Activated CD8-positive, alpha-beta T cell treated with anti-CD3 and anti-CD28 coated beads, Interleukin-2, amount 10 ng/mL, durations not matched to agents 7 days and 5 days (primary cell): ENCODE measurements around the gene NEAT1. TPM values are rescaled to one million over a fixed set of nuclear protein-coding genes. Genes with fewer than 3 reads are reported as not detected.

ENCODE experiments used
- ATAC-seq: fragments of 150-1000 bp; cut with Tn5 transposase; one replicate; pipeline ENCODE4 v1.10.0; 2021; ENCODE audit warnings: moderate library complexity
- CTCF ChIA-PET: fragments of 350-600 bp; sonication (Branson Sonifier 250); formaldehyde crosslinking; loops from one replicate; lab custom pipeline; 2021; ENCODE audit warnings: antibody characterized with exemption; lab: Charles Lee
- POLR2A ChIA-PET: fragments of 350-600 bp; sonication (Branson Sonifier 250); formaldehyde crosslinking; loops from one replicate; lab custom pipeline; 2021; ENCODE audit warnings: antibody characterized with exemption; lab: Charles Lee
- DNase-seq: peaks from one replicate; pipeline ENCODE4 v3.0.0-alpha.2; 2020
- H3K27ac Mint-ChIP-seq: one replicate; pipeline ENCODE4 v1.8.0; 2021; ENCODE audit warnings: mild to moderate bottlenecking, mixed read lengths
- H3K27me3 Mint-ChIP-seq: one replicate; pipeline ENCODE4 v1.8.0; 2021; ENCODE audit warnings: low read depth, mixed read lengths
- H3K36me3 Mint-ChIP-seq: one replicate; pipeline ENCODE4 v1.8.0; 2021; ENCODE audit warnings: low read depth, mixed read lengths
- H3K4me1 Mint-ChIP-seq: one replicate; pipeline ENCODE4 v1.8.0; 2021; ENCODE audit warnings: low read depth, mixed read lengths
- H3K4me3 Mint-ChIP-seq: one replicate; pipeline ENCODE4 v1.8.0; 2021; ENCODE audit warnings: mild to moderate bottlenecking, mixed read lengths
- H3K9me3 Mint-ChIP-seq: one replicate; pipeline ENCODE4 v1.8.0; 2022; ENCODE audit warnings: mixed read lengths; ENCODE audit not compliant: insufficient read depth
- total RNA-seq, 2 experiments: library from RNA; stranded (reverse); gene quantifications; one replicate each; pipeline ENCODE4 v1.2.3, GENCODE V29; 2021

Gene NEAT1
- total RNA-seq, 2 experiments from 2014 or later, result 212 to 254 TPM

- POLR2A ChIA-PET, result interaction anchor here (0.6 to 19.3 kb wide), 14 partner anchors 9 to 144 kb away, joined by 3 to 794 read pairs (median 4); partner anchors contain the start of genes DPF2, MALAT1, NEAT1 and SCYL1
- no peaks in the 10 kb centered on the region for H3K9me3 Mint-ChIP-seq
- CTCF ChIA-PET, result interaction anchor here (0.7 to 10.7 kb wide), 12 partner anchors 10 to 303 kb away, joined by 3 to 113 read pairs (median 6); partner anchors contain the start of genes MALAT1 and ZNRD2
- H3K4me3 Mint-ChIP-seq, result peak overlapping the region; percentile 98
- peak overlapping the region; percentile 100 for H3K27ac Mint-ChIP-seq
- peaks cover 4% of the 10 kb centered on the region for H3K27me3 Mint-ChIP-seq
- peaks cover 2% of the 10 kb centered on the region for H3K36me3 Mint-ChIP-seq
- ATAC-seq (peak; percentile 84), DNase-seq (peak; percentile 90)
- H3K4me1 Mint-ChIP-seq, result peaks cover 16% of the 10 kb centered on the region
Measured at GRCh38 chr11:65477149-65477965, 54.8 kb downstream of the NEAT1 start.

- H3K27ac Mint-ChIP-seq, result peak overlapping the region; percentile 25
- peak overlapping the region; percentile 46 for H3K4me3 Mint-ChIP-seq
- ATAC-seq, result no peak
- ChIA-PET CTCF (interaction anchor here (1.0 to 10.7 kb wide), 8 partner anchors 10 to 62 kb away, joined by 3 to 113 read pairs (median 18); partner anchors contain the start of gene MALAT1), POLR2A (interaction anchor here (0.6 to 19.3 kb wide), 8 partner anchors 10 to 87 kb away, joined by 3 to 794 read pairs (median 6); partner anchors contain the start of genes MALAT1 and NEAT1)
- H3K36me3 Mint-ChIP-seq, result peaks cover 4% of the 10 kb centered on the region
- no peaks in the 10 kb centered on the region for H3K9me3 Mint-ChIP-seq
- DNase-seq, result no peak
- peaks cover 13% of the 10 kb centered on the region for H3K4me1 Mint-ChIP-seq
- peaks cover 7% of the 10 kb centered on the region for H3K27me3 Mint-ChIP-seq
Measured at GRCh38 chr11:65478388-65479183, 56.0 kb downstream of the NEAT1 start.

- CTCF ChIA-PET, result interaction anchor here (0.9 to 10.7 kb wide), 8 partner anchors 8 to 63 kb away, joined by 3 to 113 read pairs (median 18); partner anchors contain the start of gene MALAT1
- Mint-ChIP-seq H3K9me3 (no peaks in the 10 kb centered on the region), H3K27me3 (peaks cover 7% of the 10 kb centered on the region), H3K27ac (no peak overlapping the region), H3K4me3 (no peak overlapping the region), H3K36me3 (peaks cover 4% of the 10 kb centered on the region), H3K4me1 (peaks cover 13% of the 10 kb centered on the region)
- ATAC-seq (no peak), DNase-seq (no peak)
- POLR2A ChIA-PET, result interaction anchor here (3.4 to 19.3 kb wide), 3 partner anchors 9 to 59 kb away, joined by 31 to 794 read pairs (median 302); partner anchors contain the start of genes MALAT1 and NEAT1
Measured at GRCh38 chr11:65479184-65480145, 56.9 kb downstream of the NEAT1 start.

- DNase-seq (no peak), ATAC-seq (no peak)
- CTCF ChIA-PET, result no interaction called here
- H3K27ac Mint-ChIP-seq, result no peak overlapping the region
- peaks cover 10% of the 10 kb centered on the region for H3K27me3 Mint-ChIP-seq
- H3K4me1 Mint-ChIP-seq, result peaks cover 8% of the 10 kb centered on the region
- H3K36me3 Mint-ChIP-seq, result peaks cover 2% of the 10 kb centered on the region
- no peaks in the 10 kb centered on the region for H3K9me3 Mint-ChIP-seq
- POLR2A ChIA-PET, result interaction anchor here (1.1 to 19.3 kb wide), 2 partner anchors 19 to 57 kb away, joined by 4 to 794 read pairs; partner anchors contain the start of gene MALAT1
- H3K4me3 Mint-ChIP-seq, result no peak overlapping the region
Measured at GRCh38 chr11:65482306-65482850, 59.8 kb downstream of the NEAT1 start.

GRCh38 chr11:65485920-65486219 lies 63.3 kb downstream of the NEAT1 start:
- Mint-ChIP-seq H3K4me1 (peaks cover 25% of the 10 kb centered on the region), H3K4me3 (no peak overlapping the region), H3K9me3 (no peaks in the 10 kb centered on the region), H3K36me3 (peaks cover 2% of the 10 kb centered on the region), H3K27ac (no peak overlapping the region), H3K27me3 (peaks cover 10% of the 10 kb centered on the region)
- ATAC-seq (no peak), DNase-seq (no peak)
- CTCF ChIA-PET, result interaction anchor here (1.0 to 1.9 kb wide), 3 partner anchors 11 to 24 kb away, joined by 3 to 7 read pairs (median 3); no protein-coding TSS in a partner anchor
- POLR2A ChIA-PET, result interaction anchor here (0.9 to 18.7 kb wide), 4 partner anchors 8 to 65 kb away, joined by 3 to 447 read pairs (median 3); partner anchors contain the start of genes MALAT1 and NEAT1

- CTCF ChIA-PET, result interaction anchor here (0.9 to 3.5 kb wide), 9 partner anchors 8 to 172 kb away, joined by 3 to 14 read pairs (median 4); no protein-coding TSS in a partner anchor
Measured at GRCh38 chr11:65486570-65487466, 64.2 kb downstream of the NEAT1 start.

GRCh38 chr11:65487467-65488272 lies 65.1 kb downstream of the NEAT1 start:
- Mint-ChIP-seq H3K27ac (no peak overlapping the region), H3K27me3 (peaks cover 3% of the 10 kb centered on the region), H3K4me1 (peaks cover 31% of the 10 kb centered on the region), H3K4me3 (no peak overlapping the region), H3K36me3 (no peaks in the 10 kb centered on the region), H3K9me3 (no peaks in the 10 kb centered on the region)
- ChIA-PET POLR2A (interaction anchor here (0.8 to 18.7 kb wide), 6 partner anchors 9 to 66 kb away, joined by 3 to 447 read pairs (median 5); partner anchors contain the start of gene MALAT1), CTCF (interaction anchor here (0.6 to 3.5 kb wide), 10 partner anchors 9 to 158 kb away, joined by 3 to 14 read pairs (median 4); no protein-coding TSS in a partner anchor)
- ATAC-seq, result peak; percentile 54
- no peak for DNase-seq

More at GRCh38 chr11:65486570-65487466, 64.2 kb downstream of the NEAT1 start:
- POLR2A ChIA-PET, result interaction anchor here (1.1 to 18.7 kb wide), 6 partner anchors 8 to 65 kb away, joined by 3 to 447 read pairs (median 4); partner anchors contain the start of genes MALAT1 and NEAT1
- Mint-ChIP-seq H3K36me3 (peaks cover 2% of the 10 kb centered on the region), H3K27me3 (peaks cover 8% of the 10 kb centered on the region), H3K27ac (no peak overlapping the region), H3K4me1 (peaks cover 25% of the 10 kb centered on the region), H3K9me3 (no peaks in the 10 kb centered on the region), H3K4me3 (no peak overlapping the region)
- DNase-seq (no peak), ATAC-seq (no peak)

- Mint-ChIP-seq H3K4me1 (peaks cover 36% of the 10 kb centered on the region), H3K9me3 (no peaks in the 10 kb centered on the region), H3K27ac (peak overlapping the region; percentile 28), H3K36me3 (no peaks in the 10 kb centered on the region), H3K4me3 (no peak overlapping the region), H3K27me3 (peaks cover 3% of the 10 kb centered on the region)
- POLR2A ChIA-PET, result interaction anchor here (0.8 to 18.7 kb wide), 8 partner anchors 10 to 227 kb away, joined by 3 to 447 read pairs (median 4); partner anchors contain the start of genes MALAT1, NEAT1 and POLA2
- CTCF ChIA-PET, result interaction anchor here (0.6 to 3.5 kb wide), 10 partner anchors 8 to 173 kb away, joined by 3 to 14 read pairs (median 4); no protein-coding TSS in a partner anchor
- ATAC-seq, result no peak
- DNase-seq, result no peak
Measured at GRCh38 chr11:65488273-65489034, 65.9 kb downstream of the NEAT1 start.
